Measurements from ENCODE around the gene OPRL1. TPM values are rescaled to one million over a fixed set of nuclear protein-coding genes. Genes with fewer than 3 reads are reported as not detected.

OPRL1 gene
- total RNA-seq, 3 donors from 2014 or later, result 1.6 to 3.4 (median 2.3) TPM

GRCh38 chr20:64067005-64067632 is 12.8 kb upstream of the OPRL1 start:
- TF ChIP-seq, protein P1, sequence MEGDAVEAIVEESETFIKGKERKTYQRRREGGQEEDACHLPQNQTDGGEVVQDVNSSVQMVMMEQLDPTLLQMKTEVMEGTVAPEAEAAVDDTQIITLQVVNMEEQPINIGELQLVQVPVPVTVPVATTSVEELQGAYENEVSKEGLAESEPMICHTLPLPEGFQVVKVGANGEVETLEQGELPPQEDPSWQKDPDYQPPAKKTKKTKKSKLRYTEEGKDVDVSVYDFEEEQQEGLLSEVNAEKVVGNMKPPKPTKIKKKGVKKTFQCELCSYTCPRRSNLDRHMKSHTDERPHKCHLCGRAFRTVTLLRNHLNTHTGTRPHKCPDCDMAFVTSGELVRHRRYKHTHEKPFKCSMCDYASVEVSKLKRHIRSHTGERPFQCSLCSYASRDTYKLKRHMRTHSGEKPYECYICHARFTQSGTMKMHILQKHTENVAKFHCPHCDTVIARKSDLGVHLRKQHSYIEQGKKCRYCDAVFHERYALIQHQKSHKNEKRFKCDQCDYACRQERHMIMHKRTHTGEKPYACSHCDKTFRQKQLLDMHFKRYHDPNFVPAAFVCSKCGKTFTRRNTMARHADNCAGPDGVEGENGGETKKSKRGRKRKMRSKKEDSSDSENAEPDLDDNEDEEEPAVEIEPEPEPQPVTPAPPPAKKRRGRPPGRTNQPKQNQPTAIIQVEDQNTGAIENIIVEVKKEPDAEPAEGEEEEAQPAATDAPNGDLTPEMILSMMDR (IDR thresholded peaks at IDR 0.05), result no peak
- no peak for TF ChIP-seq POLR2AphosphoS5 (IDR thresholded peaks at IDR 0.05)
- TF ChIP-seq POLR2A (IDR thresholded peaks at IDR 0.05), result no peak
- intact Hi-C loops (cut with DNase I; ENCODE audit: low total_unique reads), result no loop called here
- no peaks in the 10 kb centered on the region for H3K36me3 ChIP-seq

DNA sequence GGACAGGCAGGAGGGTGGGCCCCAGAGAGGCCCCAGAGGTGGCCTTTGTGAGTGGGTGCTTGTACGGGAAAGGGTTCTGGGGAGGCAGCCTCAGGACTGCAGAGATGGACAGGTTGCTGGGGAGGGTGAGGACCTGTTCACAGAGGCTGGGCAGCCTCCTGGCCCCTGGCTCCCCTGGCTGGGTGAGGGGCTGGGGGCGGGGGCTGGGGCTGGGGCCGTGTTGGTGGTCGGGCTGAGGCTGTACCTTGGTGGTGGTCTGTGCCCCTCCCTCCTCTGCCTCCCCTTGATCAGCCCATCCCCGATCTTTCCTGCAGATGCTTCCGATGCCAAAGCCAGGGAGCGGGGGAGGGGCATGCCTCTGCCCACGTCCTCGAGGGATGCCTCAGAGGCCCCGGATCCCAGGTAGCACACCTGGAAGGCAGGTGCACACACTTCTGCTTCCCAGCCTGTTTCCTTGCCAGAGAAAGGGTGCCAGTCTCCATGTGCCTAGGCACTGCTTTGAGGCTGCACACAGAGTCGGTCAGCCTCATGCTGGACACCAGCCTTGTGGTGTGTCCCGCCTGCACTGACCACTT is 12.1 kb upstream of the OPRL1 start:
- H3K4me3 ChIP-seq, result no peak overlapping the region
- DNase-seq (ENCODE audit: low spot score in 2 of 2), result no peak
- intact Hi-C loops (cut with DNase I; ENCODE audit: low total_unique reads), result no loop called here
- H3K36me3 ChIP-seq, result no peaks in the 10 kb centered on the region
- H3K27me3 ChIP-seq, result no peaks in the 10 kb centered on the region
- H3K4me1 ChIP-seq, result peaks cover 0 to 11% of the 10 kb centered on the region in 2 donors
- TF ChIP-seq POLR2A (IDR thresholded peaks at IDR 0.05) (no peak), POLR2AphosphoS5 (IDR thresholded peaks at IDR 0.05) (no peak)
- TF ChIP-seq, protein P1 (IDR thresholded peaks at IDR 0.05), result no peak
- H3K27ac ChIP-seq, result no peak overlapping the region
- H3K9me3 ChIP-seq, result no peaks in the 10 kb centered on the region

More at GRCh38 chr20:64067005-64067632, 12.8 kb upstream of the OPRL1 start:
- Histone ChIP-seq H3K9me3 (no peaks in the 10 kb centered on the region), H3K4me3 (no peak overlapping the region), H3K4me1 (peaks cover 5 to 15% of the 10 kb centered on the region in 2 donors), H3K27ac (no peak overlapping the region), H3K27me3 (no peaks in the 10 kb centered on the region)
- no peak for DNase-seq (ENCODE audit: low spot score in 2 of 2)

- intact Hi-C loops (cut with DNase I; ENCODE audit: low total_unique reads), result no loop called here
- Histone ChIP-seq H3K4me3 (no peak overlapping the region), H3K27ac (no peak overlapping the region), H3K27me3 (no peaks in the 10 kb centered on the region), H3K4me1 (peaks cover 0 to 11% of the 10 kb centered on the region in 2 donors), H3K9me3 (no peaks in the 10 kb centered on the region), H3K36me3 (no peaks in the 10 kb centered on the region)
- no peak for TF ChIP-seq POLR2A (IDR thresholded peaks at IDR 0.05)
- TF ChIP-seq POLR2AphosphoS5 (IDR thresholded peaks at IDR 0.05), result no peak
- TF ChIP-seq, protein P1 (IDR thresholded peaks at IDR 0.05), result no peak
- DNase-seq (ENCODE audit: low spot score in 2 of 2), result no peak
Measured at GRCh38 chr20:64068386-64069208, 11.3 kb upstream of the OPRL1 start.

GRCh38 chr20:64069209-64069613 is 10.7 kb upstream of the OPRL1 start:
- peaks cover 0 to 5% of the 10 kb centered on the region in 2 donors for H3K4me1 ChIP-seq
- TF ChIP-seq POLR2A (IDR thresholded peaks at IDR 0.05) (no peak), POLR2AphosphoS5 (IDR thresholded peaks at IDR 0.05) (no peak)
- TF ChIP-seq, protein P1 (IDR thresholded peaks at IDR 0.05), result no peak
- no peaks in the 10 kb centered on the region for H3K36me3 ChIP-seq
- H3K4me3 ChIP-seq, result no peak overlapping the region
- no peak overlapping the region for H3K27ac ChIP-seq
- intact Hi-C loops (cut with DNase I; ENCODE audit: low total_unique reads), result no loop called here
- no peak for DNase-seq (ENCODE audit: low spot score in 2 of 2)
- H3K9me3 ChIP-seq, result no peaks in the 10 kb centered on the region
- no peaks in the 10 kb centered on the region for H3K27me3 ChIP-seq

Measured in breast epithelium (tissue), 4 donors.